ENCODE measurements around the gene PPIB.
A peak's percentile ranks its signal among the peaks of the same experiment; 100 is the strongest.

Gene PPIB

DNA sequence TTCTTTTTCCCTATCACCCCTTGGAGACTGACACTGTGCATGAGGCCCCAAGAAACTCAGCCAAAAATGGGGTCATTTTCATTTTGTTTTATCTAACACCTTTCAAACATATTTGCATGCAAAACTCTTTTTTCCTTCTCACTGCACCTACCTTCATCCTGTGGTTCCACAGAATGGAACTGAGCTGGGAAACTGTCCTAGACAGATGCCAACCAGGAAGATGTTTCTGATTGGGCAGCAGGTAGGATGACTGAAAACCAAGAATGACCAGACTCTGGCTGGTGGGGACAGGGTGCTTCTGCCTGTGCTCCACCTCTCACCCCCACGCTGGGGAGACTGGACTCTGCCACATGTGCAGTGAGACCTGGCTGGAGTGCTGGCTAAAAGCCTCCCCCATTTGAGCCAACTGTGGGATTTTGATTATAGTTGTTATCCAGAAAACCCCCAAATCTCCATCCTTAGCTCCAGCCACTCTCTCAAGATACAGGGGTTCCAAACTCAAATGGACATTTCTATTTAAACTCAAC is 5.2 kb downstream of the PPIB start:
- no peak for DNase-seq

DNA sequence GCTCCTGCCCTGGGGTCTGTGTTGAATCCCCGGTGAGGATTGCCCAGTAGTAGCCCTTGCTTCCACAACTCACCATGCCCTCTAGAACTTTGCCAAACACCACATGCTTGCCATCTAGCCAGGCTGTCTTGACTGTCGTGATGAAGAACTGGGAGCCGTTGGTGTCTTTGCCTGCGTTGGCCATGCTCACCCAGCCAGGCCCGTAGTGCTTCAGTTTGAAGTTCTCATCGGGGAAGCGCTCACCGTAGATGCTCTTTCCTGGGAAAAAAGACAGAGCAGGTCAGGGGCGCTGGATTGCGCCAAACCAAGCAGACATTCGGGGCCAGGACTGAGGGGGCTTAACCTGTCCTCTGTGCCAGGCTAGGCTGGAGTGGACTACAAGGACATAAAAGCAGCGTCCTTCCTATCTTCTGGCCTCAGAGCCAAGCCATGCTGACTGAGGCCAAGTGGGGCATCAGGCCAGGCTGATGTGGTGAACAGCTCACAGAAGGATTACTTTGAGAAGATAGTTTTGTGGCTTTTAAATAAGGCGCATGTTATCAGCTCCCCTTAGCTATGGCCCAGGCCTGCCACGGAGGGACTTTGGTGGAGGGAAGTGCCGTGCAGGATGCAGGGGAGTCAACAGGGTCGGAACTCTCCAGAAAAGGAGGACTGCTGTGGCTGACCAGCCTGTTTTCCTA is 6.0 kb downstream of the PPIB start:
- DNase-seq = no peak

DNA sequence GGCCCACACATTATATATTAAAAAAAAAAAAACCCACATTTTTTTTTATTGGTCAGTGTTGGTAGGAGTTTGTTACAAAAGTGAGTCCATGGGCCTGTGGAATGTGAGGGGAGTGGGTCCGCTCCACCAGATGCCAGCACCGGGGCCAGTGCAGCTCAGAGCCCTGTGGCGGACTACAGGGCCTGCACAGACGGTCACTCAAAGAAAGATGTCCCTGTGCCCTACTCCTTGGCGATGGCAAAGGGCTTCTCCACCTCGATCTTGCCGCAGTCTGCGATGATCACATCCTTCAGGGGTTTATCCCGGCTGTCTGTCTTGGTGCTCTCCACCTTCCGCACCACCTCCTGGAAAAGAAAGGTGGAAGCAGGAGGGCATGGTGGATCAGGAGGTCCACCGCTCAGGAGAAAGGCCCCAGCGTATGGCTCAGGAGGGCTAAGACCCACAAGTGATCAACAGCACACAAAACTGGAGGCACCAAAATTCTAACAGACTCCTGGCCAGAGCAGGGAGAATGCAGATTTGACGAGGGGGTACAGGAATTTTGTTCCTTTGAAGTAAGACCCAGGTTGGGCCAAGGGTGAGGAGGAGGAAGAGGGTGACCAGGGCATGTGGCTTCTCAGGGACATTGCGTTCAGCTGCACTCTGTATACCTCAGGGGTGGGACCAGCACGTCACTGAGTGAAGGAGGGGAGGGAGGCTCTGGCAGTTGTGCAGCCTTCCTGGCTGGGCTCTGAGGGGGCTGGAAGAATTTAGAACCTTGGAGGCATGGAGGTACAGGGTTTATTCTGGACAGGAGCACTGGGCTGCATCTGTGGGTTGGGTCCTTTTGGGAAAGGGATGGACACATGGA is 6.8 kb downstream of the PPIB start:
- no peak for DNase-seq

DNA sequence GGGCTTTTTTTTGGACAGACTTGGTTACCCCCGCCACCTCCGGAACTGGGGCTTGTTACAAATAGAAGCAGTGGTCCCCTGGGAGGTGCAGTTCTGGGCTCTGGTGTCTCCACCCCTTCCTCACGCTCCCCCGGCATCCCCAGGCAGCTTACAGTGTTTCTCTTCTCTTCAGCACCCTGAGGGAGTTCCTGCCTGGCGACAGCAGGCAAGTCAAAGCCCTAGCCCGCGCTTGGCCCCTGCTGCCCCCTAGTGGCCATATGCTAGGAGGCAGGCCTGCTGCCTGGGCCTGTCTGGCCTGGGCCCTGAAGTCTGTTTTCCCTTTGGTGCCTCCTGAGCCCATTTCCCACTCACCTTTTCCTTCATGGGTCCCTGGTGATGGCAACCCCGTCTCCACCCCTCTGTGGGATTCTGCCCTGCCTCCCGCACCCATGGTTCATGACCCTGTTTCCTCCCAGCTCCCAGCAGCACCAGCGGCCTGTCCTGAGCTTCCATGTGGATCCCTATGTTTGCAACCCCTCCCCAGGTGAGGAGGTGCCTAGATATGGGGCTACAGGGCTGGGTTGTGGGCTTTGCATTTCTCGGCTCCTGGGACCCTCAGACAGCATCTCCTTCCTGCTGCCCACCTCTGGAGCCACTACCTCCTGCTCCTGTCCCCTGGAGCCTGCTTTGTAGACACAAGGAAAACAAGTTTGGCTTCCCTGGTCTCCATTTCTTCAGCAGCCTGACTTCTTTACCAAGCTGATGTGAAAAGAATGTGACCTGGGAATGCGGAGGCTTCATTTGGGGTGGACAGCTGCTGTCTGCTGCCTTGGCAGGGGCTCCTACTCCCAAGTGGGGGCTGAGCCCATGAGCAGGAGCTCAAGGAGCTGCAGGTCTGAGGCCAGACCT is 9.1 kb downstream of the PPIB start:
- peak; percentile 88 to 95 (median 93) for DNase-seq

DNA sequence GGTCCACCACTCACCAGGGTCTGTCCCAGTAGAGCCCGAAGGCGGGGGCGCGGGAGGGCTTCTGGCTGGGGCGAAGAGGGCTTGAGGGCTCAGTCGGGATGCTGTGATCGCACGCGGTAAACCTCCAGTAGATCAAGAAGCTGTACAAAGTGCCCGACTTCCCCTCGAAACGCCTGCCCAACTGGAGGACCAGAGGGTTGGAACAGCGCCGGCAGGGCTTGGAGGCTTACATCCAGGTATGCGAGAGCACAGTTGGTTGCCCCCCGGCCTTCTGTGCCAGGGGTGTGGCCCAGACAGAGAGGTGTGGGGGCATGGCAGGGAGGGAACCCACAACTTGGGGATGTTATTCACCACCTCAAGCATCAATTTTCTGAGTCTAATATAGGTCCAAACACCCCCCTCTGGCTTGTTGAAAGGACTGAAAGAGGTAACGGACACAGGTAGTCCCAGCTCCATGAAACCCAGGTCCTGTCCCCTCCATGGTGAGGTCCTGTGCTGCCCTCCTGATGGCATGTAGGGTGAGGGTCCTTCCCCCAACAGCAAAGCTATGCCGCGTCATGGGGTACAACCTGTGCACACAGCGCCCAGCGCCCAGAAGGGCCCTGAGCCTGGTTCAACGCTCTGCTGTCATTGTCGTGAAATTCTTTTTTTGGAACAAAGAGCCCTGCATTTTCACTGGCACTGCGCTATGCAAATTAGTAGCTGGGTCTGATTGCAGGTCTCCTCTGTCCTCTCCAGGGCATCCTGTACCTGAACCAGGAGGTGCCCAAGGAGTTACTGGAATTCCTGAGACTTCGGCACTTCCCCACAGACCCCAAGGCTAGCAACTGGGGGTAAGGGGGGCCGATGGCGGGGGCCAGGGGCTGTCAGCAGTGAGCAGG is 10.1 kb downstream of the PPIB start:
- peak in 2 of 3 donors; percentile 15 to 26 for DNase-seq

DNA sequence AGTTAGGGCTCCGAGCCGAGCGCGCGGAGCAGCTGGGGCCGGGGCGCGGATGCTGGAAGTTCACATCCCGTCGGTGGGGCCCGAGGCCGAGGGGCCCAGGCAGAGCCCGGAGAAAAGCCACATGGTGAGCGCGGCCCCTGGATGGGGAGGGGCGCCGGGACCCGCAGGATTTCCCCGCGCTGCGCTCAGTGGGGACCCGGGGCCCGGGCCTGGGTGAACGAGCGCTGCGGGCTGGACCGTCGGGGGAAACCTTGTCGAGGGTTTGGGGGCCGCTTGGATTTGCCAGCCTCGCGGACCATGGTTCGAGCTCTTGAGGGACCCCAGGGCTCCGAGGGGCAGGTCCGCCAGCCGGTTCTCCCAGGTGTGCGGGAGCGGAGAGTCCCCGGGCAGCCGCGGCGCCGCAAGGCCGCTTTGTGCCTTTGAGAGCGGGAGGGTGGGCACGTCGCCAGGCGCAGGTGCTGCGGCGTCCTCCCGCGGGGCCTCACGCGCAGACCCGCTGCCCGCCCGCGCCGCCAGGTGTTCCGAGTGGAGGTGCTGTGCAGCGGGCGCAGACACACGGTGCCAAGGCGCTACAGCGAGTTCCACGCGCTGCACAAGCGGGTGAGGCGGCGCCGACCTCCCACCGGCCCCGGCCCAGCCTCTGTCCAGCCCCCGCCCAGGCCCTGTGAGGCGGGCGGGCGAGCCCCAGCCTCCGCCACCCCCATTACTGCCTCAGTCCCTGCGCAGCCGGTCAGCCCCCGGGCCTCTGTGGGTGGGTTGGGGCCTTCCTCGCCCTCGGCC is 10.9 kb downstream of the PPIB start, which contains the start of gene SNX22:
SNX22 (plus strand) TSS at position 5 of the 780 bp plus-strand sequence; CDS start at position 50, 45 bp downstream.
- peak in 1 of 3 donors; percentile 22 for DNase-seq

DNA sequence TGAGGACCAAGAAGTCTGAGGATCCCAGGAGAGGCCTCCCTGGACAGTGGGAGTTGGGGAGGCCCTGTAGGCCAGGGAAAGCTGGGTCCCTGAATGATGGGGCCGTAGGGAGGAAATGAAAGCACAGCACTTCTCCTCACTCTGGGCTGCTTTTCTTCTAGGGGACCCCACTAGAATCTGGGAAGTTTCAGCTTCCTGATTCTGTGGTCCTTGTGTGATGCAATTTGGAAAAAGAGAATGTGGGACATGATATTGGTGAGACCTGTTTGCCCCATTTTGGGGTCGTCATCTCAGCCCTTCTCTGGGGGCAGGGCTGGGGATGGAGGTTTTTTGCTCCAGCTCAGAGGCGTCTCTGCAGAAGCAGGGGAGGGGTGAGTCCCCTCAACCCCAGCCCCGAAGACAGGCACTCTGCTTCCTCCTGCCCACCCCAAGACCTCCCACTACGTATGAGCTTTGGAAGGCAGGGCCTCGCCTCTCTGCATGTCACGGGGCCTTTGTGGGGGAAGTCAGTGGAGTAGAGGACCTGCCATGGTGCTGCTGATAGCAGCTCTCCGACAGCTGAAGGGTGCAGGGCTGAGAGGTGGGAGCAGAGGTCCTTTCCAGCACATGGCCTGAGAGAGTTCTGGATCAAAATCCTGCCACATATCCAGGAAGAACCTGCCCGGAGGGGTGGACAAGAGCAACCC is 12.8 kb downstream of the PPIB start:
- peak; percentile 30 to 43 (median 38) for DNase-seq

DNA sequence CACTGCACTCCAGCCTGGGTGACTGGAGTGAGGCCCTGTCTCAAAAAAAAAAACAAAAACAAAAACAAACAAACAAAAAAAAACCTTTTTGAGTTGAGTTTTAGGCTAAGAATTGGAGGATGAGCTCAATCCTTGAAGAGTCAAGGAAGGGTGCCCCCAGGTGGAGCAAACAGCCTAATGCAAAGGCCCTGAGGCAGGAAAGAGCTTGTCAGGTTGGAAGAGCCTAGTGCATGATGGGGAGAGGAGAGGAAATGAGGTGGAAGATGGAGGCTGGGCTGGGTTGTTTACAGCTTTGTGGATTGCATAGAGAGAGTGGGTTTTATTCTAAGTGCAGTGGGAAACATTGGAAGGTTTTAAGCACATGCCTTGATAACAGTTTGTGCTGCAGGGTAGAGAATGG is 13.4 kb downstream of the PPIB start:
- peak; percentile 11 to 29 (median 29) for DNase-seq

DNA sequence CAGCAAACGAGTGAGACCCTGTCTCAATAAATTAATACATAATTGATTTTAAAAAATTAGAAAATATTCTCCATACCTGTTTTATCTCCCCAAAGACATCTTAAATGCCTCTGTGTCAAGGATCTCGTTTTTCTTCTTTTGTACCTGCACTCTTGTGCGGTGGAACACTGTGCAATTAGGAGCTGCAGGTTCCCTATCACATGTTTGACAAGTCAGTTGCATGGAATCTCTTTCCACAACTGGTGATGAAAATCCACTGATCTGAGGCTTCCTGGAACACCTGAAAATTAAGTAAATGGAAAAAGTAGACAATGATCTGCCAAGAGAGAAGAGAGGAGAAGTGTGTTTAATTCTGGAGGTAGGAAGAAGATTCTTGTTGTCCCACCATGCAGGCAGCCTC is 14.2 kb downstream of the PPIB start:
- DNase-seq = no peak

DNA sequence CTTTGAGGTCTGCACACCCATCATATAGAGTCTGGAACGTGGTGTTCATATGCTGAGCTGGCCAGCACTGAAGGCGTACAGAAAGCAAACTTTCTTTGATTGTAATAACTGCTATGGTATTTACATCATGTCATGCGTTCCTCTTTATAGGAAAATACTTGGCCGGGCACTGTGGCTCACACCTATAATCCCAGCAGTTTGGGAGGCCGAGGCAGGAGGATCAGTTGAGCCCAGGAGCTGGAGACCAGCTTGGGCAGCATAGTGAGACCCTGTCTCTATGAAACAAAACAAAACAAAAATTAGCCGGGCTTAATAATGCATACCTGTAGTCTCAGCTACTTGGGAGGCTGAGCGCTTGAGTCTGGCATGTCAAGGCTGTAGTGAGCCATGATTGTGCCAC is 14.7 kb downstream of the PPIB start:
- DNase-seq = no peak

DNA sequence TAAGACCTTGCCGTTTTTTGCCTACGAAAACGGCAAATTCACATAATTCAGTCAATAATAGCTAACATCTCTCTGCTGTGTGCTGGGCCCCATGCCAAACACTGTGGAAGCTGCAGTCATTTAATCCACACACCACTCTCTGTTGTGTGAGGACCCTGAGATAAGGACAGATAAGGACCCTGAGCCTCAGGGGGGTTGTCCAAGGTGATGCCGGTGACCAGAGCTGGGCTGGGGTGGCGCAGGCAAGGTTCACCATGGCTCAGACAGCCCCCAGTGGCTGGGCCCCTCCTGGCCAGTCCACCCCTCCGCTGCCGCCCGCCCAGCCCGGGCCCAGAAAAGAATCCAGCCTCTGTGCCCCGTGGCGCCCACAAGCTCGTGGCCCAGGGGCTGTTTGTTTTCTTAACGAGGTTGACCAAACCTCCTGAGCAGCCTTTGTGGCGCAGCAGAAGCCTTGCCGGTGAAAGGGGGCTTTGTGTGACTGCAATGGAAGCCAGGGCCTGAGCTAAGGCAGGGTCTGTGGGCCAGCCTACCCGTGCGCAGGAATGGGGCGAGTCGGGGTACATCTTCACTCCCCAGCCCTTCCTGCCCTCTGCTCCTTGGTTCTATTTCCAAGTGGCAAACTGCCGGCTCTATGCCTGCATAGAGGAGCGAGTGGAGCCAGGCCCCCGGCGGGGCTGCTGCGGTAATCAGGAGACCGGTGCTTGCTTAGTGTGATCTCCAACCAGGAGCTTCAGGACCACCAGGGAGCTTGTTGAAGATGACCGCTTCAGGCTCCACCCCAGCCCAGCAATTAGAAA is 15.7 kb downstream of the PPIB start:
- no peak for DNase-seq

DNA sequence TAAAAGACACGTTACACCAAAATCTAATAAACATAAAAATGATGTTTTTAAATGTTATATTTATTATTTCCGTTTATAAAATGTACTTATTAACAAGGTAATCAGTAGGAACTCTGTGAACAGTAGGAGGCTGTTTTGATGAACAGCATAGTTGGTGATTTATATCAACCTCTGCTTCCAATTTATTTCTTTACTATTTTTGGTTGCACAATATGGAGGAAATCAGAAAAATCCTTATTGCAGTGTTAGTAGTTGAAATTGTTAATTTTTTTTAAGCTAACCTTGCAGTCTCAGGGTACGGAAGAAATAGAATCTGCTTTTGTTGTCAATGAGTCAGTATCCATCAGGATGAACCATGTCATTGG is 16.3 kb downstream of the PPIB start:
- no peak for DNase-seq

DNA sequence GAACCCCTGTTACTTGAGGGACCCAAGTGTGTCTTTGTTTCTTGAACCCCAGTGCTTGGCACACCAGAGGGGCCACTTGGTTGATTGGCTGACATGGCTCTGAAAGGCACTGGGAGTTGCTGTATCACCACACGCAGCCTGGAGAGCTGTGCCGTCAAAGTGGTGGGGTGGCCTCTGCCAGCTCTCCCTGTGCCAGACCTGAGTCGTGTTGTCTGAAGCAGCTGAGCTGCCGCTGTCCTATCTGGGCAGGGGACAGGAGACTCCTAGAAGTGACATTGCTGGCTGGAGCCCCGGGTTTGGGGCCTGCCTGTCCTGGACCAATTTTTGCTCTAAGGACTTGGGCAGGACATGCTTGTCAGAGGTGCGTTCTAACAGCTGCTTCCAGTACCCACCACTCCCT is 16.8 kb downstream of the PPIB start:
- no peak for DNase-seq

DNA sequence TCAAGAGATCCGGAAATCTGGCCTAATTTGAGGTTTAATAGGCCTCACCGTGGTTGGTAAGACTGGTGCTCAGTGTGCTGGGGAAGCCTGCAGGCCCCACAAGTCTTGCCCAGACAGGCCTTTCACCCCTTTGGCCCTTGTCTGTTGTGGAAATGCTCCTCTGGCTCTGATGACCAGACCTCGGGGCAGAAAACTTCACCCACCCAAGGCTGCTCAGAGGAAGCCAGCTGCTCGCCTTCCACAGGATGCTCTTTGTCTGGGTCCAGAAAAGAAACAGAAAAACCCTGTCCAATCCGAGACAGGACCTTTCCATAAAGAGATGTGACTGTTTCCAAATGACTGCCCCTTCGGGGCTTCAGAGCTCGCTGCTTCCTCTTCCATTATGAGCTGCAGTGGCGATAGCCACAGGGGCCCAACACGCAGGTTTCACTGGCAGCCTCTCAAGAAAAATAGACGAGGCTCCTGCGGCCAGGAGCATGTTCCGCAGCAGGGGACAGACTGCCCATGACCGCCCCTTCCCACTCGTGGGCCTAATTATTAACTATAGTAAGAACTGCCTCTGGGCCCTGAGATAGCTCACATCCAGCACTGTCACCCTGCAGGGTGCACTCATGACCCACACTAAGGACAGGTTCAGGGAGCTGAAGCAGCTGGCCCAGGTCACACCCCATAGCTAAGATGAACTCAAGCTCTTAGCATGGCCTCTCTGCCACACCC is 18.1 kb downstream of the PPIB start:
- DNase-seq = no peak

DNA sequence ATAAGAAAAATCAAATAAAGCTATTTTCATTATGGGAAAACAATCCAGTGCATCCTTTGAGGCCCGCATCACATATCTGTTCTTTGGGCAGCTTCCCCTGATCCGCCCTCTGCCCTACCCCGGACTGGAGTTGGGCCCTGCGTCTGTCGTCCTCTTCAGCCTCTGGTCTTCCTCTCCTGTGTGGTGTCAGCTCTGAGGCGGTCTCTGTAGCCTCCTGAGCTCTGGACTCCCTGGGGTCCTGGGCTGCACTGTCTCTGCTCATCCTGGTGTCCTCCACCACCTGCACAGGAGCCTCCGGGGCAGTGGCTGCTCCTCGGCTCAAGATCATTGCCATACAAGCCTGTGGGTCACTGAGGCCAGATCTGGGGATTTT is 18.6 kb downstream of the PPIB start:
- no peak for DNase-seq

DNA sequence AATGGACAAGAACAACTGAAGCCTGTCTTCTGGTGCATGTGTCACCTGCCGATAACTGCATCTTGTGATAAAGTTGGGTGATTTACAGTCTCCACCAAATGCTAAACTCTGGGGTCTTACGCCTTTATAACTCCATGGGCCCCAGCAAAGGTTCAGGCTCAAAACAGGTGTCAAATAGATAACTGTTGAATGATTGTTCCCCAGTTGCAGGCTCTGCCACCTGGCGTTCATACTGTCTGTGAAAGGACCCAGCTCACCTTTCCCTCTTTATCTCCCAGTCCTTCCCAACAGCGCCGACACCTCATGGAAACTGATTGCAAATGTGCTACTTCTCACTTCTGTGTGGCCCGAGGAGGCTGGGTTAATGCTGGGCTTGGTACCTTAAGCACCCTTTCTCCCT is 19.5 kb downstream of the PPIB start:
- DNase-seq = no peak

DNA sequence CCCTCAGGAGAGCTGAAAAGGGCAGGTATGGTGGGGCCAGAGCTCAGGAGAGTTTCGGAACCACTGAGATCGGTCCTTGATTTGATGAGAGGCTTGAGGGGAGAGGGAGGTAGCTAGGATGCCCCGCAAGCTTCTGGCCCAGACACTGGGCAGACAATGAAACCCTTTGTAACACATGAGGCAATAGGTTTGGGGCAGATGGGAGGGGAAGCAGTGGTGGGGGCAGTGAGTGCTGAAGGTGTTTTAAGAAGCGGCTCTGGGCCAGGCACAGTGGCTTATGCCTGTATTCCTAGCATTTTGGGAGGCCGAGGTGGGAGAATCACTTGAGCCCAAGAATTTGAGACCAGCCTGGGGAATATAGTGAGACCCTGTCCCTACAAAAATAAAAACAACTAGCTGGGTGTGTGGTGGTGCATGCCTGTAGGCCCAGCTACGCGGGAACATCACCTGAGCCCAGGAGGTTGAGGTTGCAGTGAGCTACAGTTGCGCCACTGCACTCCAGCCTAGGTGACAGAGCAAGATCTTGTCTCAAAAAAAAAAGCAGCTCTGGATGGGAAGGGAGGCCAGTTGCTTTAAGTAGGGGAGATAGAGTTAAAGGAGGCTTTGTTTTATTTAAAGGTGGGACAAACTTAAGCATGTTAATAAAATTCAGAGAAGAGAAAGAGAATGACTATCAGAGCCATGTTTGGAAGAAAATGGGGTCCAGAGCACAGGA is 20.9 kb downstream of the PPIB start:
- DNase-seq = no peak

DNA sequence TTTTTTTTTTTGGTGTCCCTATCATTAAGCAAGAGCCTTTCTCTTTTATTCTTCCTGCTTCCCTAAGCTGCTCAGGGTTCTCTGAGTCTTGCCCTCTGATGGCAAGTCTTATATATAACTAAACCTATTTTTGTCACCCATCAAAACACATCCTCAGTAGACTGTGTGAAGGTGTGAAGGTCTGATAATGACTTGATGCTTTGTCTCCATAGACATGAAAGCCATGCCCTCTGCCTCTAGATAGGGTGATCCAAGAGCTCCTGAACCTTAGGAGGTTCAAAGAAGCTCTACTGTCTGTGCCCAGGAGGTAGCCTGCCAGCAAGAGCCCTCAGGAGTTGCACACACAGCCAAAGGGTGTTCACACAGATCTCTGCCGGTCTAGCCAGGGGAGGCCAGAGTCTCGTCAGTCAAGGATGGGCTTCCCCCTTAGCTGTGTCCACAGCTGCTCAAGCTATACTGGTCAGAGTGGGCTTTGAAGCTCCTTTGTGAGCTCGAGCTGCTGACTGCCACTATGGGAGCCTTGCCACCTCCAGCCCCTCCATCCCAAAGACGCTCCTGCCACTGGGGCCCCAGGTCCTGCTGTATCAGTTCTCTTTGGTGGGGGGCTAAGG is 24.4 kb downstream of the PPIB start:
- no peak for DNase-seq
